Kidney epithelial cell (primary cell): Measurements from ENCODE around the gene GATB. TPM values are rescaled to one million over a fixed set of nuclear protein-coding genes. Genes with fewer than 3 reads are reported as not detected.

Source experiments
- DNase-seq: peaks from one replicate; pipeline ENCODE4 v3.0.0-alpha.2; 2010; ENCODE audit warnings: low read depth
- H3K27me3 ChIP-seq: 2 replicates; pipeline ENCODE4 v1.6.0; 2011; ENCODE audit warnings: low read length; ENCODE audit not compliant: control insufficient read depth, insufficient read depth
- H3K36me3 ChIP-seq: 2 replicates; pipeline ENCODE4 v1.5.1; 2011; ENCODE audit warnings: low read length; ENCODE audit not compliant: control insufficient read depth, insufficient read depth
- H3K4me3 ChIP-seq: 2 replicates; pipeline ENCODE4 v1.5.1; 2011; ENCODE audit warnings: low read depth, mild to moderate bottlenecking, control low read depth, low read length
- total RNA-seq: library from RNA; depleted of rRNA; stranded (reverse); fragments of >200 nt; gene quantifications from 2 replicates; pipeline ENCODE4 v1.2.3, GENCODE V29; 2015
- TF ChIP-seq, protein P1 (sequence below): IDR thresholded peaks from 2 replicates; pipeline ENCODE4 v1.5.1; 2011; ENCODE audit warnings: mild to moderate bottlenecking, moderate library complexity, low read length, control low read depth, inconsistent platforms; ENCODE audit not compliant: insufficient read depth, poor library complexity, severe bottlenecking

Gene GATB
- total RNA-seq, 1 donor from 2014 or later, result 39.4 TPM

DNA sequence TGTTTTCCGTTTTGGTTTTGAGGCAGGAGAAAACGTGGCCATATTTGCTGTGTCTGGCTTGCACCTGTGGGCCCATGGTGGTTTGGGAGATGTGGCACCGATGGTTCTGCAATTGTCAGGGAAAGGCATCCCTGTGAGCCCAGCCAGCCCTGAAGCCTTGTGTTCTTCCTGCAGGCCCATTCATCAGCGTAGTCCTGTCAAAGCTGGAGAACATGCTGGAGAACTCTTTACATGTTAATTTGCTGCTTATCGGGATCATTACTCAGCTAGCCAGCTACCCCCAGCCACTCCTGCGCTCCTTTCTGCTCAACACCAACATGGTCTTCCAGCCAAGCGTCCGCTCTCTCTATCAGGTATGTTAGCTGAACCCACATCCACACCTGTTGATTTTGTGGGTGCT lies 104.7 kb downstream of the GATB start:
- Histone ChIP-seq H3K4me3 (no peak overlapping the region), H3K27me3 (no peaks in the 10 kb centered on the region), H3K36me3 (no peaks in the 10 kb centered on the region)
- DNase-seq, result no peak
- TF ChIP-seq, protein P1, sequence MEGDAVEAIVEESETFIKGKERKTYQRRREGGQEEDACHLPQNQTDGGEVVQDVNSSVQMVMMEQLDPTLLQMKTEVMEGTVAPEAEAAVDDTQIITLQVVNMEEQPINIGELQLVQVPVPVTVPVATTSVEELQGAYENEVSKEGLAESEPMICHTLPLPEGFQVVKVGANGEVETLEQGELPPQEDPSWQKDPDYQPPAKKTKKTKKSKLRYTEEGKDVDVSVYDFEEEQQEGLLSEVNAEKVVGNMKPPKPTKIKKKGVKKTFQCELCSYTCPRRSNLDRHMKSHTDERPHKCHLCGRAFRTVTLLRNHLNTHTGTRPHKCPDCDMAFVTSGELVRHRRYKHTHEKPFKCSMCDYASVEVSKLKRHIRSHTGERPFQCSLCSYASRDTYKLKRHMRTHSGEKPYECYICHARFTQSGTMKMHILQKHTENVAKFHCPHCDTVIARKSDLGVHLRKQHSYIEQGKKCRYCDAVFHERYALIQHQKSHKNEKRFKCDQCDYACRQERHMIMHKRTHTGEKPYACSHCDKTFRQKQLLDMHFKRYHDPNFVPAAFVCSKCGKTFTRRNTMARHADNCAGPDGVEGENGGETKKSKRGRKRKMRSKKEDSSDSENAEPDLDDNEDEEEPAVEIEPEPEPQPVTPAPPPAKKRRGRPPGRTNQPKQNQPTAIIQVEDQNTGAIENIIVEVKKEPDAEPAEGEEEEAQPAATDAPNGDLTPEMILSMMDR, result no peak

DNA sequence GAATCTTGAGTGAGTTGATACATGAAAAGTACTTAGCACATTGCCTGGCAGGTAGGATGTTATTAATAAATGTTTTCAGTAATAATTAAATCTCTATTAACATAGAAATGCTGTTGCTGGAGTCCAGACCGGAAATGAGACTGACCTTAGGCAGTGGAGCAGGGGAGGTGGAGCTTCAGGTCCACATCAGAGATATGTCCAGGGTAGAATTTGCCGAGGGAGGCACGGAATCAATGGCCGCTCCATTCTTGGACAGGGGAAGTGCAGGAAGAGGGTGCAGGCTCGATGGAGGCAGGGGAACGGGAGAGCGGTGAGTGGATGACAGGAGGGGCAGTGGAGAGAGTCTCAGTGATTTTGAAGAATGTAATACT lies 107.3 kb downstream of the GATB start:
- DNase-seq, result no peak
- Histone ChIP-seq H3K36me3 (no peaks in the 10 kb centered on the region), H3K27me3 (no peaks in the 10 kb centered on the region), H3K4me3 (no peak overlapping the region)
- TF ChIP-seq, protein P1, result no peak

GRCh38 chr4:151652841-151653547 lies 107.8 kb downstream of the GATB start:
- TF ChIP-seq, protein P1, result no peak
- H3K27me3 ChIP-seq, result no peaks in the 10 kb centered on the region
- H3K4me3 ChIP-seq, result no peak overlapping the region
- H3K36me3 ChIP-seq, result no peaks in the 10 kb centered on the region
- no peak for DNase-seq

GRCh38 chr4:151651496-151651895 lies 109.3 kb downstream of the GATB start:
- no peak overlapping the region for H3K4me3 ChIP-seq
- no peaks in the 10 kb centered on the region for H3K36me3 ChIP-seq
- TF ChIP-seq, protein P1, result no peak
- DNase-seq, result no peak
- H3K27me3 ChIP-seq, result no peaks in the 10 kb centered on the region

DNA sequence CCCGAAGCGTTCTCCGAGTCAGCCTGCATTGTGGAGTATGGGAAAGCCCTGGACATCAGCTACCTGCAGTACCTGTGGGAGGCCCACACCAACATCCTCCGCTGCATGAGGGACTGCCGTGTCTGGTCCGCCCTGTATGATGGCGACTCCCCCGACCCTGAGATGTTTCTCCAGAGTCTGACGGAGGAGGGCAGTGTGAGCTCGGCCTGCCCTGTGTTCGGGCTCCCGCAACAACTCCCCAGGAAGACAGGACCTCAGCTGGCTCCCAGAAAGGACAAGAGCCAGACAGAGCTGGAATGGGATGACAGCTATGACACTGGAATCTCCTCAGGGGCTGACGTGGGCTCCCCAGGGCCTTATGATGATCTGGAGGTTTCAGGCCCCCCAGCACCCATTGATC lies 111.3 kb downstream of the GATB start:
- no peaks in the 10 kb centered on the region for H3K36me3 ChIP-seq
- H3K4me3 ChIP-seq, result no peak overlapping the region

More for the DNA sequence above, 111.3 kb downstream of the GATB start:
- DNase-seq, result no peak
- TF ChIP-seq, protein P1, result no peak
- H3K27me3 ChIP-seq, result no peaks in the 10 kb centered on the region
